Karpas-422 (cell line): Measurements from ENCODE around the gene SLC35B1. TPM values are rescaled to one million over a fixed set of nuclear protein-coding genes. Genes with fewer than 3 reads are reported as not detected.
"Not testable (repeated sequence)": the region's sequence is repeated elsewhere in the genome, so short reads cannot be mapped to it uniquely, and the experiment has no call there.

Experiments
- DNase-seq: peaks from one replicate; pipeline ENCODE4 v3.0.0-alpha.2; 2015
- H2AFZ ChIP-seq: fragments of 200-600 bp; sonication (generic); 2 replicates; pipeline ENCODE4 v1.6.1; 2014; ENCODE audit warnings: antibody characterized with exemption, low read length, mixed read lengths
- H3K27ac ChIP-seq: fragments of 200-600 bp; sonication (generic); 2 replicates; pipeline ENCODE4 v1.5.1; 2014; ENCODE audit warnings: mild to moderate bottlenecking, low read length, moderate library complexity
- H3K27me3 ChIP-seq: fragments of 200-600 bp; sonication (generic); 2 replicates; pipeline ENCODE4 v1.6.1; 2014; ENCODE audit warnings: low read length, mixed read lengths
- H3K36me3 ChIP-seq: fragments of 200-600 bp; sonication (generic); 2 replicates; pipeline ENCODE4 v1.6.1; 2014; ENCODE audit warnings: low read length, mixed read lengths; ENCODE audit not compliant: insufficient read depth
- H3K4me1 ChIP-seq: fragments of 200-600 bp; sonication (generic); 2 replicates; pipeline ENCODE4 v1.6.1; 2014; ENCODE audit warnings: mild to moderate bottlenecking, low read length, mixed read lengths
- H3K4me2 ChIP-seq: fragments of 200-600 bp; sonication (generic); 2 replicates; pipeline ENCODE4 v1.6.1; 2014; ENCODE audit warnings: low read length, low read depth, mild to moderate bottlenecking; ENCODE audit not compliant: poor library complexity, severe bottlenecking
- H3K4me3 ChIP-seq: fragments of 200-600 bp; sonication (generic); 2 replicates; pipeline ENCODE4 v1.5.1; 2014; ENCODE audit warnings: mild to moderate bottlenecking, antibody characterized with exemption, low read length, mixed read lengths
- H3K79me2 ChIP-seq: fragments of 200-600 bp; sonication (generic); 2 replicates; pipeline ENCODE4 v1.6.1; 2014; ENCODE audit warnings: mild to moderate bottlenecking, low read length, mixed read lengths
- H3K9ac ChIP-seq: fragments of 200-600 bp; sonication (generic); 2 replicates; pipeline ENCODE4 v1.6.0; 2014; ENCODE audit warnings: low read length
- H3K9me2 ChIP-seq: fragments of 200-600 bp; sonication (generic), shearing (Covaris generic); replicated peaks from 2 replicates; pipeline ENCODE4 v1.6.0; 2014; ENCODE audit warnings: mild to moderate bottlenecking, low read length, moderate library complexity; ENCODE audit not compliant: insufficient read depth
- H3K9me3 ChIP-seq: fragments of 300-700, 200-600 bp; sonication (generic); 2 replicates; pipeline ENCODE4 v1.6.1; 2014; ENCODE audit warnings: low read length, mixed read lengths
- H4K20me1 ChIP-seq: fragments of 200-600 bp; sonication (generic); 2 replicates; pipeline ENCODE4 v1.6.1; 2014; ENCODE audit warnings: mild to moderate bottlenecking, antibody characterized with exemption, low read length, low read depth; ENCODE audit not compliant: insufficient read depth
- total RNA-seq: library from RNA; depleted of rRNA; stranded (reverse); fragments of >200 nt; shearing (Covaris generic); gene quantifications from 2 replicates; pipeline ENCODE4 v1.2.3, GENCODE V29; 2014; ENCODE audit warnings: low replicate concordance

SLC35B1 gene
- total RNA-seq, 1 experiment from 2014 or later, result 37.4 TPM

- no peaks in the 10 kb centered on the region for H3K27me3 ChIP-seq
- H4K20me1 ChIP-seq, result no peaks in the 10 kb centered on the region
- H2AFZ ChIP-seq, result no peak overlapping the region
- no peak overlapping the region for H3K27ac ChIP-seq
- no peak for DNase-seq
- H3K79me2 ChIP-seq, result no peaks in the 10 kb centered on the region
- H3K4me1 ChIP-seq, result no peaks in the 10 kb centered on the region
- H3K9ac ChIP-seq, result no peak overlapping the region
- no peaks in the 10 kb centered on the region for H3K9me3 ChIP-seq
- H3K4me2 ChIP-seq, result no peak overlapping the region
- no peaks in the 10 kb centered on the region for H3K36me3 ChIP-seq
- no peak overlapping the region for H3K4me3 ChIP-seq
- H3K9me2 ChIP-seq, result no peaks in the 10 kb centered on the region
Measured at GRCh38 chr17:49728425-49728824, 20.7 kb upstream of the SLC35B1 start.

- Histone ChIP-seq H2AFZ (no peak overlapping the region), H3K4me3 (no peak overlapping the region), H3K79me2 (no peaks in the 10 kb centered on the region), H4K20me1 (no peaks in the 10 kb centered on the region), H3K27ac (no peak overlapping the region), H3K4me1 (no peaks in the 10 kb centered on the region), H3K9ac (no peak overlapping the region), H3K36me3 (no peaks in the 10 kb centered on the region), H3K9me3 (no peaks in the 10 kb centered on the region), H3K4me2 (no peak overlapping the region), H3K27me3 (no peaks in the 10 kb centered on the region), H3K9me2 (no peaks in the 10 kb centered on the region)
- DNase-seq, result no peak
Measured at GRCh38 chr17:49727380-49727779, 19.6 kb upstream of the SLC35B1 start.

DNA sequence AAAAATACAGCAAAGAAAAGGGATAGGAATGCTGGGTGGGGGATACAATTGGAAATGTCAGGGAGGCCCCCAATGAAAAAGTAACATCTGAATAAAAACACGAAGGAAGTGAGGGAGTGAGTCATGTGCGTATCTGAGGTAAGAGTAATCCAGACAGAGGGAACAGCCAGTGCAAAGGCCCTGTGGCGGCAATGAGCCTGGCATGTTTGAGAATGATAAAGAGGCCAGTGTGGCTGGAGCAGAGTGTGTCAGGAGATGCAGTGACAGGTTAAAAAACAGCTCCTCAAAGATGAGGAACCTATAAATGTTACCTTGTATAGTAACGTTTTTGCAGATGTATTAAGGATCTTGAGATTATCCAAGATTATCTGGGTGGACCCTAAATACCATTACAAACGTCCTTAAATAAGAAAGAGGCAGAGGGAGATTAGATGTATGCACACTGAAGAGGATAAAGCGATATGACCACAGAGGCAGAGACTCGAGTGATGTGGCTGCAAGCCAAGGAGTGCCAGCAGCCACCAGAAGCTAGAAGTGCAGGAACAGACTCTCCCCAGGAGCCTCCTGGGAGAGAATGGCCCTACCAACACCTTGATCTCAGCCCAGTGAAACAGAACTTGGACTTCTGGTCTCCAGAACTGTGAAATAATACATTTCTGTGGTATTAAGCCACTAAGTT, 17.8 kb upstream of the SLC35B1 start:
- no peaks in the 10 kb centered on the region for H3K79me2 ChIP-seq
- no peaks in the 10 kb centered on the region for H3K27me3 ChIP-seq
- no peaks in the 10 kb centered on the region for H3K4me1 ChIP-seq
- no peak overlapping the region for H2AFZ ChIP-seq
- H3K9me2 ChIP-seq, result no peaks in the 10 kb centered on the region
- no peak overlapping the region for H3K4me2 ChIP-seq
- H3K4me3 ChIP-seq, result no peak overlapping the region
- no peaks in the 10 kb centered on the region for H3K36me3 ChIP-seq
- no peaks in the 10 kb centered on the region for H3K9me3 ChIP-seq
- H3K27ac ChIP-seq, result no peak overlapping the region
- H4K20me1 ChIP-seq, result no peaks in the 10 kb centered on the region
- no peak for DNase-seq
- no peak overlapping the region for H3K9ac ChIP-seq

GRCh38 chr17:49724552-49724951, 16.8 kb upstream of the SLC35B1 start:
- not testable (repeated sequence) for DNase-seq, H3K9ac ChIP-seq, H2AFZ ChIP-seq, H3K4me1 ChIP-seq, H3K27ac ChIP-seq, H4K20me1 ChIP-seq, H3K9me2 ChIP-seq, H3K4me3 ChIP-seq, H3K36me3 ChIP-seq, H3K79me2 ChIP-seq, H3K27me3 ChIP-seq, H3K4me2 ChIP-seq, H3K9me3 ChIP-seq

DNA sequence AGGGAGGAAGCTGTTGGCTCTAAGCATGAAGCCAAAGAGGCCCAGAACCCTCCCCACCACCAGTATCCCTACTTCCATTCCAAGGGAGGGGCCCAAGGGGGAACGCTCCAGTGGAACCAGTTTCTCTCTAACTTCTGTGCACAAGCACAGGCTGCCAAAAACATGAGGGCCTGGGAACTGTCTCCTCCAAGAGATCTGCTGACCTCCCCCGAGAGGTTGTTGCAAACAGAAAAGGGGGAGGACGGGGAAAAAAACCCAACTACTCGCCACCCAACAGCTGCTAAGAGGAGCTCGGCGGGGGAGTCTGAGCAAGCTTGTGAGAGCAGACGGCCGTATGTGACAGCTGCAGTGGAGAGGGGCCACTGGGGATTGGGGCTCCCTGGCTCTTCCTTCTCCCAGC, 15.7 kb upstream of the SLC35B1 start:
- H3K4me1 ChIP-seq, result no peaks in the 10 kb centered on the region
- H3K27me3 ChIP-seq, result no peaks in the 10 kb centered on the region; the same call in 1 of the 2 replicates
- H3K4me2 ChIP-seq, result no peak overlapping the region
- H3K9me3 ChIP-seq, result no peaks in the 10 kb centered on the region
- no peak overlapping the region for H3K4me3 ChIP-seq
- no peak overlapping the region for H3K9ac ChIP-seq
- H3K27ac ChIP-seq, result no peak overlapping the region
- H4K20me1 ChIP-seq, result no peaks in the 10 kb centered on the region
- no peaks in the 10 kb centered on the region for H3K36me3 ChIP-seq
- no peak overlapping the region for H2AFZ ChIP-seq
- no peak for DNase-seq
- no peaks in the 10 kb centered on the region for H3K79me2 ChIP-seq
- H3K9me2 ChIP-seq, result no peaks in the 10 kb centered on the region

DNA sequence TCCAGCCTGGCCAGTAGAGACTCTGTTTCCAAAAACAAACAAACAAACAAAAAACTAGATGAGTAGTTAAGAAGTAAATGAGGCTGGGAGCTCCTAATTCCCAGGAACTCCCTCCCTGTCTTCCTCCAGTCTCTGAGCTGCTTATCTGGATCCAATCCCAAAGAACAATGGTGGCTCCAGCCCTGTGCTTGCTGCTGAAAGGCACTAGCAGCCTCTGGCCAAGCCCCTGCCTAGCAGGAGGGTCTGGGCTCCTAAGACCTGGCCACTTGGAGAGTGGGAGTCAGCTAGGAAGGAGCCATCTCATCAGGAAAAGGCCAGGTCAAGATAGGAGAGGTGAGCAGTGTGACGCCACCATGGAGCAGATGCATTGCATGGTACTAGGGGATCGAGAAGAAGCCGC, 14.3 kb upstream of the SLC35B1 start:
- no peaks in the 10 kb centered on the region for H4K20me1 ChIP-seq
- no peak overlapping the region for H3K9ac ChIP-seq
- no peaks in the 10 kb centered on the region; the same call in 1 of the 2 replicates for H3K27me3 ChIP-seq
- no peaks in the 10 kb centered on the region for H3K79me2 ChIP-seq
- no peak overlapping the region for H3K4me3 ChIP-seq
- no peak for DNase-seq
- H3K36me3 ChIP-seq, result no peaks in the 10 kb centered on the region
- no peak overlapping the region for H3K27ac ChIP-seq
- H3K4me2 ChIP-seq, result no peak overlapping the region
- no peak overlapping the region for H2AFZ ChIP-seq
- H3K9me3 ChIP-seq, result no peaks in the 10 kb centered on the region
- H3K9me2 ChIP-seq, result no peaks in the 10 kb centered on the region
- no peaks in the 10 kb centered on the region for H3K4me1 ChIP-seq

GRCh38 chr17:49717371-49717861, 9.7 kb upstream of the SLC35B1 start:
- no peak for DNase-seq
- Histone ChIP-seq H3K9me3 (no peaks in the 10 kb centered on the region), H3K27ac (no peak overlapping the region), H3K9me2 (no peaks in the 10 kb centered on the region), H3K27me3 (no peaks in the 10 kb centered on the region; the same call in 1 of the 2 replicates), H3K9ac (no peak overlapping the region), H3K36me3 (no peaks in the 10 kb centered on the region), H3K4me3 (no peak overlapping the region), H2AFZ (no peak overlapping the region), H4K20me1 (no peaks in the 10 kb centered on the region), H3K79me2 (no peaks in the 10 kb centered on the region), H3K4me1 (no peaks in the 10 kb centered on the region), H3K4me2 (no peak overlapping the region)

- Histone ChIP-seq H3K27me3 (no peaks in the 10 kb centered on the region; the same call in 1 of the 2 replicates), H3K36me3 (no peaks in the 10 kb centered on the region), H3K9ac (no peak overlapping the region), H3K79me2 (no peaks in the 10 kb centered on the region), H3K4me1 (no peaks in the 10 kb centered on the region), H3K9me3 (no peaks in the 10 kb centered on the region), H3K27ac (no peak overlapping the region), H3K9me2 (no peaks in the 10 kb centered on the region), H2AFZ (no peak overlapping the region), H3K4me2 (no peak overlapping the region), H4K20me1 (no peaks in the 10 kb centered on the region), H3K4me3 (no peak overlapping the region)
- DNase-seq, result no peak
Measured at GRCh38 chr17:49716668-49717364, 9.1 kb upstream of the SLC35B1 start.
